GM23338 (cell line): ENCODE results near the gene WDHD1. TPM values are rescaled to one million over a fixed set of nuclear protein-coding genes. Genes with fewer than 3 reads are reported as not detected.

Source experiments
- ATAC-seq: fragments of 200-7000 bp; cut with Tn5 transposase; 3 replicates; pipeline ENCODE4 v1.9.1; 2020
- DNase-seq: peaks from one replicate; pipeline ENCODE4 v3.0.0-alpha.2; 2015; ENCODE audit warnings: low spot score
- H2AFZ ChIP-seq: fragments of 200-600 bp; sonication (generic); 2 replicates; pipeline ENCODE4 v1.8.0; 2016; ENCODE audit warnings: antibody characterized with exemption, mild to moderate bottlenecking, moderate library complexity
- H3F3A ChIP-seq: fragments of 200-600 bp; sonication (generic); replicated peaks from 2 replicates; pipeline ENCODE4 v1.8.0; 2017; ENCODE audit warnings: antibody characterized with exemption, mixed run types, low read depth
- H3K27ac ChIP-seq: fragments of 200-600 bp; sonication (generic); 2 replicates; pipeline ENCODE4 v1.6.1; 2016; ENCODE audit warnings: low read depth
- H3K27me3 ChIP-seq: fragments of 200-600 bp; sonication (generic); 2 replicates; pipeline ENCODE4 v1.8.0; 2016; ENCODE audit warnings: mild to moderate bottlenecking, mixed run types, moderate library complexity; ENCODE audit not compliant: insufficient read depth
- H3K36me3 ChIP-seq: fragments of 200-600 bp; sonication (generic); 2 replicates; pipeline ENCODE4 v1.8.0; 2016; ENCODE audit warnings: mild to moderate bottlenecking; ENCODE audit not compliant: insufficient read depth
- H3K4me1 ChIP-seq: fragments of 200-600 bp; sonication (generic); 2 replicates; pipeline ENCODE4 v1.8.0; 2016; ENCODE audit warnings: mild to moderate bottlenecking, moderate library complexity; ENCODE audit not compliant: insufficient read depth
- H3K4me2 ChIP-seq: fragments of 200-600 bp; sonication (generic); 2 replicates; pipeline ENCODE4 v1.7.1; 2017; ENCODE audit warnings: mixed run types
- H3K4me3 ChIP-seq: fragments of 200-600 bp; sonication (generic); 2 replicates; pipeline ENCODE4 v1.6.1; 2016; ENCODE audit warnings: mixed run types
- H3K79me2 ChIP-seq: fragments of 200-600 bp; sonication (generic); replicated peaks from 2 replicates; pipeline ENCODE4 v1.8.0; 2017; ENCODE audit warnings: mild to moderate bottlenecking; ENCODE audit not compliant: insufficient read depth
- H3K9me2 ChIP-seq: fragments of 200-600 bp; sonication (generic); 2 replicates; pipeline ENCODE4 v1.8.0; 2017; ENCODE audit not compliant: insufficient read depth
- H4K20me1 ChIP-seq: fragments of 200-600 bp; sonication (generic); replicated peaks from 2 replicates; pipeline ENCODE4 v1.8.0; 2017; ENCODE audit warnings: mild to moderate bottlenecking; ENCODE audit not compliant: insufficient read depth
- H3K27ac Mint-ChIP-seq: 2 replicates; pipeline ENCODE4 v1.8.0; 2020; ENCODE audit warnings: inconsistent platforms, mild to moderate bottlenecking, moderate library complexity, mixed read lengths
- H3K27me3 Mint-ChIP-seq: 3 replicates; pipeline ENCODE4 v1.8.0; 2022; ENCODE audit warnings: low read depth, mild to moderate bottlenecking, moderate library complexity, mixed read lengths, inconsistent platforms; ENCODE audit not compliant: insufficient read depth, poor library complexity
- H3K36me3 Mint-ChIP-seq: 3 replicates; pipeline ENCODE4 v1.8.0; 2021; ENCODE audit warnings: low read depth, mild to moderate bottlenecking, inconsistent platforms, moderate library complexity, mixed read lengths
- H3K4me1 Mint-ChIP-seq: 3 replicates; pipeline ENCODE4 v1.8.0; 2020; ENCODE audit warnings: mild to moderate bottlenecking, inconsistent platforms, mixed read lengths
- H3K4me3 Mint-ChIP-seq: 3 replicates; pipeline ENCODE4 v1.8.0; 2021; ENCODE audit warnings: moderate library complexity, mild to moderate bottlenecking, inconsistent platforms, mixed read lengths
- H3K9me3 Mint-ChIP-seq: 3 replicates; pipeline ENCODE4 v1.8.0; 2020; ENCODE audit warnings: moderate library complexity, mild to moderate bottlenecking, inconsistent platforms, mixed read lengths
- CREB1 ChIP-seq: fragments of 250-450 bp; sonication (Bioruptor Pico); IDR thresholded peaks from 2 replicates; pipeline ENCODE4 v1.5.0; 2020; ENCODE audit warnings: low read depth, mild to moderate bottlenecking, moderate library complexity
- CTCF ChIP-seq, 2 experiments: fragments of 200-600 bp in 1 of 2; sonication (generic) in 1 of 2; conservative IDR thresholded peaks; 2 replicates each; pipeline versions ENCODE4 v1.5.1 to v1.6.1; 2016 to 2017; ENCODE audit warnings: antibody characterized with exemption in 2 of 2, low read depth in 2 of 2, mild to moderate bottlenecking in 2 of 2, moderate library complexity in 1 of 2
- ETS1 ChIP-seq: IDR thresholded peaks from 2 replicates; pipeline ENCODE4 v1.6.1; 2016; ENCODE audit warnings: antibody characterized with exemption
- EZH2 ChIP-seq: fragments of 200-600 bp; sonication (generic); IDR thresholded peaks from one replicate; pipeline ENCODE4 v1.8.0; 2017; ENCODE audit warnings: antibody characterized with exemption, mild to moderate bottlenecking, low read depth; ENCODE audit not compliant: unreplicated experiment
- EZH2phosphoT487 ChIP-seq: fragments of 200-600 bp; sonication (generic); IDR thresholded peaks from one replicate; pipeline ENCODE4 v1.8.1; 2018; ENCODE audit warnings: antibody characterized with exemption; ENCODE audit not compliant: unreplicated experiment
- JUNB ChIP-seq: IDR thresholded peaks from one replicate; pipeline ENCODE4 v1.6.1; 2016; ENCODE audit warnings: antibody characterized with exemption; ENCODE audit not compliant: unreplicated experiment
- NANOG ChIP-seq: IDR thresholded peaks from 2 replicates; pipeline ENCODE4 v1.6.1; 2016; ENCODE audit warnings: antibody characterized with exemption, borderline replicate concordance
- POLR2AphosphoS5 ChIP-seq: IDR thresholded peaks from 2 replicates; pipeline ENCODE4 v1.6.1; 2016; ENCODE audit warnings: antibody characterized with exemption, low read depth
- REST ChIP-seq: IDR thresholded peaks from one replicate; pipeline ENCODE4 v1.6.1; 2018; ENCODE audit warnings: antibody characterized with exemption; ENCODE audit not compliant: unreplicated experiment
- STAT1 ChIP-seq: IDR thresholded peaks from one replicate; pipeline ENCODE4 v1.6.1; 2016; ENCODE audit warnings: antibody characterized with exemption; ENCODE audit not compliant: unreplicated experiment
- ZNF114 ChIP-seq: fragments of 250-450 bp; sonication (Bioruptor Pico); IDR thresholded peaks from 2 replicates; pipeline ENCODE4 v1.5.0; 2020; ENCODE audit warnings: mild to moderate bottlenecking, moderate library complexity
- ZNF331 ChIP-seq: fragments of 250-450 bp; sonication (Bioruptor Pico); IDR thresholded peaks from 2 replicates; pipeline ENCODE4 v1.5.0; 2020; ENCODE audit warnings: low read depth, mild to moderate bottlenecking, moderate library complexity
- ZNF462 ChIP-seq: fragments of 250-450 bp; sonication (Bioruptor Pico); IDR thresholded peaks from 2 replicates; pipeline ENCODE4 v1.5.0; 2020; ENCODE audit warnings: mild to moderate bottlenecking, moderate library complexity
- polyA plus RNA-seq: library from polyadenylated mRNA; unstranded; fragments of >200 nt; fragmentation: Nextera tagmentation; extraction: Ambion mirVana; gene quantifications from 2 replicates; pipeline ENCODE4 v1.2.1, GENCODE V29; 2016
- total RNA-seq: library from RNA; depleted of rRNA; stranded (reverse); fragments of >200 nt; shearing (Covaris generic); gene quantifications from 2 replicates; pipeline ENCODE4 v1.2.3, GENCODE V29; 2014

Gene WDHD1
- total and polyA plus RNA-seq, 2 experiments from 2014 or later, result 48.8 to 65.4 TPM

- DNase-seq (peak; percentile 93), ATAC-seq (peak; percentile 91)
- H3K36me3 ChIP-seq, result no peaks in the 10 kb centered on the region
- peak within 1 kb of the TSS; percentile 95 for H3K4me2 ChIP-seq
- Mint-ChIP-seq H3K27me3 (peaks cover 25% of the 10 kb centered on the region), H3K36me3 (no peaks in the 10 kb centered on the region), H3K27ac (no peak within 1 kb of the TSS), H3K4me1 (peaks cover 9% of the 10 kb centered on the region), H3K4me3 (peak within 1 kb of the TSS; percentile 82), H3K9me3 (no peaks in the 10 kb centered on the region)
- no peaks in the 10 kb centered on the region; the same call in 1 of the 2 replicates for H3K79me2 ChIP-seq
- H3K27me3 ChIP-seq, result peaks cover 31% of the 10 kb centered on the region
- H3K4me3 ChIP-seq, result peak within 1 kb of the TSS; percentile 91
- peaks cover 10% of the 10 kb centered on the region; the same call in 1 of the 2 replicates for H3F3A ChIP-seq
- peak within 1 kb of the TSS; percentile 98 for H2AFZ ChIP-seq
- H4K20me1 ChIP-seq, result peaks cover 9% of the 10 kb centered on the region; the same call in 1 of the 2 replicates
- peaks cover 7% of the 10 kb centered on the region for H3K4me1 ChIP-seq
- TF ChIP-seq CTCF (conservative IDR thresholded peaks at IDR 0.05; ENCODE audit: low read depth in 2 of 2) (peak; percentile 33 to 57), JUNB (no peak), EZH2 (no peak), STAT1 (no peak), POLR2AphosphoS5 (peak; percentile 90), REST (no peak), NANOG (no peak), ZNF462 (no peak), CREB1 (peak; percentile 88), ZNF114 (no peak), ETS1 (no peak), EZH2phosphoT487 (no peak), ZNF331 (no peak)
- no peaks in the 10 kb centered on the region for H3K9me2 ChIP-seq
- no peak within 1 kb of the TSS for H3K27ac ChIP-seq
These were observed 124.1 kb downstream of the WDHD1 start, which contains the start of gene GCH1 for GRCh38 chr14:54902521-54903420. GCH1 (minus strand) TSS chr14:54902826; CDS start chr14:54902663, 163 bp downstream.
